Ishikawa (cell line): ENCODE data around the gene TMIE.

Experiments
- CEBPB ChIP-seq: IDR thresholded peaks from 2 replicates; pipeline ENCODE4 v1.6.1; 2012
- CREB1 ChIP-seq: IDR thresholded peaks from 2 replicates; pipeline ENCODE4 v1.6.1; 2012; ENCODE audit warnings: low read depth
- EGR1 ChIP-seq: IDR thresholded peaks from 2 replicates; pipeline ENCODE4 v1.6.1; 2012
- EP300 ChIP-seq: IDR thresholded peaks from 2 replicates; pipeline ENCODE4 v1.6.1; 2012; ENCODE audit warnings: borderline replicate concordance
- FOXM1 ChIP-seq: IDR thresholded peaks from 2 replicates; pipeline ENCODE4 v1.6.1; 2012; ENCODE audit warnings: low read depth, borderline replicate concordance
- NFIC ChIP-seq: IDR thresholded peaks from 2 replicates; pipeline ENCODE4 v1.6.1; 2012
- RAD21 ChIP-seq: IDR thresholded peaks from 2 replicates; pipeline ENCODE4 v1.6.1; 2012; ENCODE audit warnings: low read depth
- TAF1 ChIP-seq: IDR thresholded peaks from 2 replicates; pipeline ENCODE4 v1.6.1; 2012; ENCODE audit warnings: low read depth, mild to moderate bottlenecking
- TCF12 ChIP-seq: IDR thresholded peaks from 2 replicates; pipeline ENCODE4 v1.6.1; 2012; ENCODE audit warnings: low read depth
- TEAD4 ChIP-seq: IDR thresholded peaks from 2 replicates; pipeline ENCODE4 v1.6.1; 2012
- YY1 ChIP-seq: IDR thresholded peaks from 2 replicates; pipeline ENCODE4 v1.6.1; 2012; ENCODE audit warnings: low read depth
- ZBTB7A ChIP-seq: IDR thresholded peaks from 2 replicates; pipeline ENCODE4 v1.6.1; 2012; ENCODE audit warnings: low read depth
- TF ChIP-seq, protein P1 (sequence below): IDR thresholded peaks from 2 replicates; pipeline ENCODE4 v1.6.1; 2012
- TF ChIP-seq, protein P2 (sequence below): IDR thresholded peaks from 2 replicates; pipeline ENCODE4 v1.6.1; 2012
- TF ChIP-seq, protein P3 (sequence below): IDR thresholded peaks from 2 replicates; pipeline ENCODE4 v1.6.1; 2012; ENCODE audit warnings: low read depth, mild to moderate bottlenecking

TMIE gene

DNA sequence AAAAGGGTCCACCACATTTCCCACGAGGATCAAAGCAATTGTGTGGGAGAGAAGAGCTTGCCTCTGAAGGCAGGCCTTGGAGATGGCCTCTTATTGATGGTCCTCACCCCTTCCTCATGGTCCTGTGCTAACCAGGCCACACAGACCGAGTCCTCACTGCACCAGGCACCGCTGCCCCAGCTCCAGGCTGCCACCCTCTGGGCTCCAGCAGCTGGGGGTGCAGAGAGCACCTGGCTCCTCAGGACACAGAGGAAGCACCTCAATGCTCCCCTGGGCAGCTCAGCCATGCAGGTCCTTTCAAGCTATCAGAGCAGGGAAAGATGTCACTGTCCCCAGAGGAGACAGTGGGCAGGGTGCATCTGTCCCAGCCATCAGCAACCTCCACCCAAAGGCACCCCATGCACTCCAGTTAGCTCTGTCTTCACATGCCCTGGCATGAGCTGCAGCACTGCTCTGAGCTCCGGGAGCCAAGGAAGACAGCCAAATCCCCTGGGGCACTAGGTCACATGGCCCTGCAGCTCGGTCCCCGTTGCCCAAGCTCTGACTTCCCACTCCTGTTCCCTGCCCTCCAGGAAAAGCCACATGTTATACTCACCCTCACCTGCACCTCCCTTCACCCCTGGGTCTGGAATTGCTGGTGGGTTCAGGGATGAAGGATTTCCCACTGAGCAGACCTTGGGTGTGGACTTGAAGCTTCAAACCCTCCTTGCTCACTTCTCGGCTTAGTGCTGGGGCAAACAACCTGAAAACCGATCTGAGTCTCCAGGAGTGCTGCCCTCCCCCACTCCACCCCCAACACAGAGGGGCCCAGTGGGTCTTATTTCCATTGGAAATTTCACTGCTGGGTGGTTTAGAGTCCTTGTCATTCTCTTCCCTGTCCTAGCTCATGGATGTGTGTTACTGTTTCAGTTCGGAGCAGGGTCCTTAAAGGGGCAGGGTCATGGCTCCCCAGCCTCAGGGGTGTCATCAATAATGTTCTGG is 40.4 kb upstream of the TMIE start:
- no peak for TF ChIP-seq EP300
- no peak for TF ChIP-seq CEBPB
- TF ChIP-seq, protein P1, sequence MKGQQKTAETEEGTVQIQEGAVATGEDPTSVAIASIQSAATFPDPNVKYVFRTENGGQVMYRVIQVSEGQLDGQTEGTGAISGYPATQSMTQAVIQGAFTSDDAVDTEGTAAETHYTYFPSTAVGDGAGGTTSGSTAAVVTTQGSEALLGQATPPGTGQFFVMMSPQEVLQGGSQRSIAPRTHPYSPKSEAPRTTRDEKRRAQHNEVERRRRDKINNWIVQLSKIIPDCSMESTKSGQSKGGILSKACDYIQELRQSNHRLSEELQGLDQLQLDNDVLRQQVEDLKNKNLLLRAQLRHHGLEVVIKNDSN = peak; percentile 87
- no peak for TF ChIP-seq NFIC
- TF ChIP-seq RAD21 = peak; percentile 39; the same call in 1 of the 2 replicates
- no peak for TF ChIP-seq FOXM1
- TF ChIP-seq, protein P2, sequence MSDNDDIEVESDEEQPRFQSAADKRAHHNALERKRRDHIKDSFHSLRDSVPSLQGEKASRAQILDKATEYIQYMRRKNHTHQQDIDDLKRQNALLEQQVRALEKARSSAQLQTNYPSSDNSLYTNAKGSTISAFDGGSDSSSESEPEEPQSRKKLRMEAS = peak; percentile 48; the same call in 1 of the 2 replicates

DNA sequence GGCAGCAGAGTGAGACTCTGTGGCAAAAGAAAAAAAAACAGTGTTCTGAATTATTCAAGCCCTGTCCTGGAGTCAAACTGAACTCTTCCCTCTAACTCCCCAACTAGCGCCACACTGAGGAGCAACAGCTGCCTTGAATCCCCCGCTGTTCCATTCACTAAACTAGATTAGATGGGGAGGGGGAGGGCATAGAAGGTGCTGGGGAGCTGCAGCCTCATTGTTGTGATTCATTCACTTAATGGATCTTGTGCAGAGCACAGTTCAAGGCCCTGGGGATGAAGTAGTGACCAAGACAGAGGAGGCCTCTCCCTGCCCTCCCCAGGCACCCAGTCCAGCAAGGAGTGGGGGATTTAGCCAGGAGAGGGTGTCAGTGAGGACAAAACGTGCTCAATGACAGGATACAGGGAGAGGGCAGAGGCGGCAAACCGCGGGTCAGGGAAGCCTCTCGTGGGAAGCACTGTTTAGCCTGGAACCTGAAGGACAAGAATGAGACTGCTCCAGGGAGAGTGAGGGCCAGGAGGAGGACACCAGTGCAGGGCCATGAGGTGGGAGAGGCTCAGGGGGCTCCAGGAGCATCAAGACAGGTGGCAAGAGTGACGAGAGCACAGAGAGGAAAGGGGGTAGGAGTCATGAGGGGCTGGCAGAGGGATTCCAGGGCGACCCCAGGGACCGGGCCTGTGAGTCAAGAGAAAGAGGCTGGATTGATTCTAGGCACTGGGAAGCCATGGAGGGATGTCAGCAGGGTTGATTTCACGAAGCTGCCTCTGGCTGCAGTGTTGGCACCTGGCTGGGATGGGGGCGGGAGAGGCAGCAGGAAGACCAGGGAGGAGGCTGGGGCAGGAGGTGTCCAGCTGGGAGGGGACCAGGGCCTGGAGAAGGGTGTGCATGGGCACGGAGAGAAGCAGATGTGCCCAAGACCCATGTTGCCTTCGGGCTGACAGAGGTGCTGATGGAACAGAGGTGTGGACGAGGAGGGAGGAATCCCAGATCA is 39.1 kb upstream of the TMIE start:
- no peak for TF ChIP-seq FOXM1
- no peak for TF ChIP-seq TCF12
- TF ChIP-seq YY1 = no peak
- no peak for TF ChIP-seq CREB1
- TF ChIP-seq CEBPB = no peak

DNA sequence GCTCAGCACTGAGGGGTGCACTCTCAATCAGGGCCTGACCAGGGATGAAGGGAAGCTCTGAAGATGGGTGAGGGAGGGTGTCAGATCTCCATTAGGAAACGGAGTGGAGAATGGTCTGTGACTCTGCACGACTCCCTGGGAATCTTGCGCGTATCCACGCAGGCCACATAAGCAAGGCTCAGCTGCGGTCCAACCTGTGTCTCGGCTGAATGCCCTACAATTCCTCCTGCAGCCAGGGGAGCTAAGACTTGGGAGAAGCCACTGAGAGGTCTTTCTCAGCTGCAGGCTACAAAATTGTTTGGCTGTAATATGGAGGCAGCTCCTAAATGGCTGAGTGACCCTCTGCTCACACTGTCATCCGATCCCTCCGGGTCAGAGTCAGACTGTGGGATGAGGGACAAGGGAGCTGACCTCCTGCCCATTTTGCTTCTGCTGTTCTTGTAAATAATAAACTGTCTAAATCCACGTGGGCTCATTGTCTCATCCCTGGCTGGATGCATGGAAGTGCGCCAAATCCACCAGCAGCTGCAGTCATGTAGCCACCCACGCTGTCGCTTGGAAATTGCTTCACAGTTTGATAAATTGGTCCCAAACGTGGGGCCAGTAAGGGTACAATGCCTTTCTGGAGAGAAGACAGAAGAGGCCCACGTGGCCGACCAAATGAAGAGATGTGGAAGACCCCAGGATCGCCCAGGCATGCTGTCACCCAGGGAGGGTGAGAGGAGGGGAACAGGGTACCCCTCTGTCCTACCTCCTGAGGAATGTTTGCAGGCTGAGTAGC is 38.2 kb upstream of the TMIE start:
- TF ChIP-seq EGR1 = peak; percentile 43; the same call in 1 of the 2 replicates
- TF ChIP-seq ZBTB7A = no peak

DNA sequence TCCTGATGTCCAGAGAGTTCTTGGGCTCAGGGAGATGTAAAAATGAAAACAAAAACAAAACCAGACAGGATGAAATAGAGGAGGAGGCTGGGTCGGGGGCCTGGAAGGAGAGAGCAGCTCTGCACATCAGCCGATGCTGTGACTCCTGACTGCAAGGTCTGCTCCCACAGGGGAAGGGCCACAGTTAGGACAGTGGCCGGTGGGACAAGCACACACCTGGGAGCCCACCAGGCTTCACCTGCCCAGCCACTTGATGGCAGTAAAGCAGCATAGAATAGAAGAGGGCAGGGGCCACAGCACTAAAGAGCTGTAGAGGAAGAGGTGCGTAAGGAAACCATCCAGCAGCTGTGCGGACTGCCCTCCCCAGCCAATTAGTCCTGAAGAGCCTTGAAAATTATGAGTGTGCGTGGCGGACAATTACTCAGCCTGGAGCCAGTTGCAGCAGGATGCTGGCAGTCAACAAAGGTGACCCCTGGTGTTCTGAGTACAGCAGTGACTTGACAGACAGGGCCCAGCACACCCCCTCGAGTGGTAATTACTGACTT is 37.5 kb upstream of the TMIE start:
- peak; percentile 70 for TF ChIP-seq RAD21
- TF ChIP-seq TAF1 = no peak

DNA sequence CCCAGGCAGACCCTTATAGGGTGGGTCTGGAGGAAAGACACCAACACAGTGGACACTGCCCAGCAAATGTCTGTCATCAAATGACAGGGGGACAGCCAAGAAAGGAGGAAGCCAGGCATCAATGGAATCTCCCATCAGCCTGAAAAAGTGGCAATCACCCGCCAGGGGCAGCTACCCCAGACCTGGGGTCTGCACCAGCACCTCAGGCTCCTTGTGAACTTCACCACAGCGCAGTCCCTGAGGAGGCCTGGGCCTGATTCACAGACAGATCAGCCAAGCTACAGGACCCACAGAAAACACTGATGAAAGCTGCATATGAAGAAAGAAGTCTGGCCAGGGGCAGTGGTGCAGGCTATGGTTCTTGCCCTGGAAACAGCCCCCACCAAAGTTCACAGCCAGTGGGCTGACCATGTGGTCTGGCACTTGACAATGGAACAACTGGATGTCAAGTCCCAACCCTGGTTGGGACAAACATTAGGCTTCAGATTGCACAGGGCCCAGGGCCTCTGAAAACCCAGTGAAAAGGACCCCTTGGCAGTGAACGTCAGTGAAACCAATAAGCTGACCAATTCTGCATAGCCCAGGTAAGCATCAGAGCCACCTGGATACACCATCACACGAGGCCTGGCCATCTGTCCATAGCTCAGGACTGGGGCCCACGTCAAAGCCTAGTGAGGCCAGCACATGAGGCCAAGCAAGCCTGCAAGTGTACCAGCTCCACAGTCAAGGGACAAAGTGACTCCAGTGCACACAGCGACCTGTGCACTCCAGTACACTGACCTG is 36.8 kb upstream of the TMIE start:
- TF ChIP-seq EGR1 (no peak), TCF12 (no peak)

DNA sequence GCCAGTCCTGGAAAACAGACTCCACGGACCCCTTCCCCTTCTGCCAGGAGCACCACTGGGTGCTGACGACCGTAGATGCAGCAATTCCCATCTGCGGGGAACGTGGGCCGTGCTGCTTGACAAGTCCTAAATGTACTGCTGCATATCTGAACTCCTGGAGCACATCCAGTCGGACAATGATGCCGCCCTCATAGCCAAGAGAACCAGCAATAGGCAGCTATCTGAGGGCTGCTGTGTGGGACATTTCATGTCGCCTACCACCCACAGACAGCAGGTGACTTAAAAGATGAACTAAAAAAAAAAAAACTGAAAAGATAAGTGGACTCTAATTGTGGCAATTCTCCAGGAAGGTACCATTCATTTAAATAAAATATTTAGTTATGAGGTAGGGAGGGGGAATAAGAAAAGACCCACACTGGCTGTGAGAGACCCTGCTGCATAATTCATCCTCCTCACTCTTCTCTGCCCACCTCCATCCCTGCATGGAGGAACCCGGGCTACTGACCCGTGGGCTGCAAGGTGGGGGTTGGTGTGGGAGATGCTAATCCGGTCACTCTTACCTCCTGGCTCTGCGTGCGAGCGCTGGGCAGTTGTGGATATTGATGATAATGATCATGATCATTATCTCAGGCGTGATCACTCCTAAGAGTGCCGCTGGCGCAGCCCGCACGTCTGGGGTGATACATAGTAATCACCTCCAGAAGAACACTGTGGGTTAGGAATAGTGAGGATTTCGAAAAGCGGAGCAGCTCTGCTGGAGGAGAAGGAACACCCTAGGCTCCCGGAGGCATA is 36.0 kb upstream of the TMIE start:
- no peak for TF ChIP-seq EGR1
- TF ChIP-seq FOXM1 = no peak
- no peak for TF ChIP-seq CREB1
- TF ChIP-seq TAF1 = no peak
- TF ChIP-seq TCF12 = no peak

DNA sequence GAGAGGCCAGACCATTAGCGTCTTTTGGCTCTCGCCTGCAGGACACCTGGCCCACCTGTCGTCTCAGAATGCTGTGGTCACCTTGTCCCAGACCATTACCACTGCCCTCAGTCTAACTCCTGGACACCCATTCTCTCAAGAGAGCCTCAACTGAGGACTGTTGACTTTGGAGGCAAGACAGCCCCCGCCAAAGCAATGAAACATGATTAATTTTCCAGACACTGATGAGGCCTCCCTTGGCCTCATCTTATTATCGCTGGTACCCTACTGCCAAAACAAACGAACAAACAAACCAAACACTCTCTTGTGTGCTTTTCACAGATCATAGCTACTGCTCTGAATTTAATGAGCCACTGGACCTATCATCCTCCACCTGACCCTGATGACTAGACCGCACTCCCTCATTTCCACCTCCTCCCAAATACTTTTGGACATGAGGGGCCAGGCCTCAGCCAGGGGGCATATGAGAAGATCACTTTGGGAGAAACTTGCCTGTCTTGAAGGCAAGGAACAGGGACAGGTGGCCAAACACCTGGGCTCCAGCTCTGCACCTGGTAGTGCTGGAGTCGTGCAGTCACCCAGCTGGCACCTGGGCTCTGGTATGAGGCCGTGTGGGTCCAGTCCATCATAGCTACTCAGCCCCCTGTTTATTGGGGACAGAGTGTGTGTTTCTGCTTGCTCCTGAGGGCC is 35.3 kb upstream of the TMIE start:
- TF ChIP-seq YY1 (no peak), CEBPB (no peak), ZBTB7A (no peak), EGR1 (no peak), TCF12 (no peak), TAF1 (no peak), RAD21 (no peak), TEAD4 (no peak), EP300 (no peak), CREB1 (no peak), NFIC (no peak), FOXM1 (no peak)
- TF ChIP-seq, protein P2 = no peak
- TF ChIP-seq, protein P1 = no peak
- TF ChIP-seq, protein P3, sequence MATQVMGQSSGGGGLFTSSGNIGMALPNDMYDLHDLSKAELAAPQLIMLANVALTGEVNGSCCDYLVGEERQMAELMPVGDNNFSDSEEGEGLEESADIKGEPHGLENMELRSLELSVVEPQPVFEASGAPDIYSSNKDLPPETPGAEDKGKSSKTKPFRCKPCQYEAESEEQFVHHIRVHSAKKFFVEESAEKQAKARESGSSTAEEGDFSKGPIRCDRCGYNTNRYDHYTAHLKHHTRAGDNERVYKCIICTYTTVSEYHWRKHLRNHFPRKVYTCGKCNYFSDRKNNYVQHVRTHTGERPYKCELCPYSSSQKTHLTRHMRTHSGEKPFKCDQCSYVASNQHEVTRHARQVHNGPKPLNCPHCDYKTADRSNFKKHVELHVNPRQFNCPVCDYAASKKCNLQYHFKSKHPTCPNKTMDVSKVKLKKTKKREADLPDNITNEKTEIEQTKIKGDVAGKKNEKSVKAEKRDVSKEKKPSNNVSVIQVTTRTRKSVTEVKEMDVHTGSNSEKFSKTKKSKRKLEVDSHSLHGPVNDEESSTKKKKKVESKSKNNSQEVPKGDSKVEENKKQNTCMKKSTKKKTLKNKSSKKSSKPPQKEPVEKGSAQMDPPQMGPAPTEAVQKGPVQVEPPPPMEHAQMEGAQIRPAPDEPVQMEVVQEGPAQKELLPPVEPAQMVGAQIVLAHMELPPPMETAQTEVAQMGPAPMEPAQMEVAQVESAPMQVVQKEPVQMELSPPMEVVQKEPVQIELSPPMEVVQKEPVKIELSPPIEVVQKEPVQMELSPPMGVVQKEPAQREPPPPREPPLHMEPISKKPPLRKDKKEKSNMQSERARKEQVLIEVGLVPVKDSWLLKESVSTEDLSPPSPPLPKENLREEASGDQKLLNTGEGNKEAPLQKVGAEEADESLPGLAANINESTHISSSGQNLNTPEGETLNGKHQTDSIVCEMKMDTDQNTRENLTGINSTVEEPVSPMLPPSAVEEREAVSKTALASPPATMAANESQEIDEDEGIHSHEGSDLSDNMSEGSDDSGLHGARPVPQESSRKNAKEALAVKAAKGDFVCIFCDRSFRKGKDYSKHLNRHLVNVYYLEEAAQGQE = no peak
